Cardiac muscle cell (in vitro differentiated cells and primary cell): Measurements from ENCODE around the gene ELP6. TPM values are rescaled to one million over a fixed set of nuclear protein-coding genes. Genes with fewer than 3 reads are reported as not detected.
A peak's percentile ranks its signal among the peaks of the same experiment; 100 is the strongest.
"Not testable (repeated sequence)": the region's sequence is repeated elsewhere in the genome, so short reads cannot be mapped to it uniquely, and the experiment has no call there.

ENCODE experiments used
- DNase-seq, 2 donors: peaks; one replicate each; pipeline versions ENCODE4 v3.0.0 to v3.0.0-alpha.2; 2010 to 2017; ENCODE audit warnings: low read depth in 1 of 2, low spot score in 1 of 2
- H3K27ac ChIP-seq: fragments of 200-600 bp; sonication (generic); 2 replicates; pipeline ENCODE4 v1.5.1; 2016
- H3K27me3 ChIP-seq: fragments of 200-600 bp; sonication (generic); 2 replicates; pipeline ENCODE4 v1.6.0; 2016; ENCODE audit warnings: control low read depth
- H3K36me3 ChIP-seq: fragments of 200-600 bp; sonication (generic); 2 replicates; pipeline ENCODE4 v1.5.1; 2016; ENCODE audit warnings: control low read depth
- H3K4me1 ChIP-seq: fragments of 200-600 bp; sonication (generic); 2 replicates; pipeline ENCODE4 v1.8.1; 2017; ENCODE audit warnings: low read depth, mild to moderate bottlenecking, mixed run types
- H3K4me3 ChIP-seq: fragments of 200-600 bp; sonication (generic); 2 replicates; pipeline ENCODE4 v1.5.1; 2016; ENCODE audit warnings: mild to moderate bottlenecking
- H3K9me3 ChIP-seq: fragments of 200-600 bp; sonication (generic); 2 replicates; pipeline ENCODE4 v1.5.1; 2017; ENCODE audit warnings: low read depth, mild to moderate bottlenecking, control low read depth
- polyA plus RNA-seq: library from polyadenylated mRNA; unstranded; fragments of >200 nt; fragmentation: Nextera tagmentation; extraction: Ambion mirVana; gene quantifications from 2 replicates; pipeline ENCODE4 v1.2.1, GENCODE V29; 2016
- total RNA-seq: library from RNA; depleted of rRNA; stranded (reverse); fragments of >200 nt; gene quantifications from 2 replicates; pipeline ENCODE4 v1.2.3, GENCODE V29; 2016
- TF ChIP-seq, protein P1 (sequence below): IDR thresholded peaks from 2 replicates; pipeline ENCODE4 v1.5.1; 2012; ENCODE audit warnings: low read depth, mild to moderate bottlenecking, low read length

Gene ELP6
- total and polyA plus RNA-seq, 2 experiments from 2014 or later, result 53.1 to 73.6 TPM

DNA sequence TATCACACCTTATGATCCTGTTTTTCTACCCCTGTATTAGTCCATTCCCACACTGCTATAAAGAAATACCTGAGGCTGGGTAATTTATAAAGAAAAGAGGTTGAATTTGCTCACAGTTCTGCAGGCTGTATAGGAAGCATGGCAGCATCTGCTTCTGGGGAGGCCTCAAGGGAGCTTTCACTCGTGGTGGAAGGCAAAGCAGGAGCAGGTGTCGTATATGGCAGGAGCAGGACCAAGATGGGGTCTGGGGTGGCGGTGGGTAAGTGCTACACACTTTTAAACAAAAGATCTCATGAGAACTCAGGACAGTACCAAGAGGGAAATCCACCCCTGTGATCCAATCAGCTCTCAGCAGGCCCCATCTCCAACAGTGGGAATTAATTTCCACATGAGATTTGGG, 22.3 kb downstream of the ELP6 start:
- H3K9me3 ChIP-seq, result no peaks in the 10 kb centered on the region
- no peak for DNase-seq
- H3K4me1 ChIP-seq, result no peaks in the 10 kb centered on the region
- TF ChIP-seq, protein P1, sequence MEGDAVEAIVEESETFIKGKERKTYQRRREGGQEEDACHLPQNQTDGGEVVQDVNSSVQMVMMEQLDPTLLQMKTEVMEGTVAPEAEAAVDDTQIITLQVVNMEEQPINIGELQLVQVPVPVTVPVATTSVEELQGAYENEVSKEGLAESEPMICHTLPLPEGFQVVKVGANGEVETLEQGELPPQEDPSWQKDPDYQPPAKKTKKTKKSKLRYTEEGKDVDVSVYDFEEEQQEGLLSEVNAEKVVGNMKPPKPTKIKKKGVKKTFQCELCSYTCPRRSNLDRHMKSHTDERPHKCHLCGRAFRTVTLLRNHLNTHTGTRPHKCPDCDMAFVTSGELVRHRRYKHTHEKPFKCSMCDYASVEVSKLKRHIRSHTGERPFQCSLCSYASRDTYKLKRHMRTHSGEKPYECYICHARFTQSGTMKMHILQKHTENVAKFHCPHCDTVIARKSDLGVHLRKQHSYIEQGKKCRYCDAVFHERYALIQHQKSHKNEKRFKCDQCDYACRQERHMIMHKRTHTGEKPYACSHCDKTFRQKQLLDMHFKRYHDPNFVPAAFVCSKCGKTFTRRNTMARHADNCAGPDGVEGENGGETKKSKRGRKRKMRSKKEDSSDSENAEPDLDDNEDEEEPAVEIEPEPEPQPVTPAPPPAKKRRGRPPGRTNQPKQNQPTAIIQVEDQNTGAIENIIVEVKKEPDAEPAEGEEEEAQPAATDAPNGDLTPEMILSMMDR, result no peak
- H3K36me3 ChIP-seq, result peaks cover 11% of the 10 kb centered on the region
- no peaks in the 10 kb centered on the region for H3K27me3 ChIP-seq
- H3K4me3 ChIP-seq, result no peak overlapping the region
- H3K27ac ChIP-seq, result no peak overlapping the region

DNA sequence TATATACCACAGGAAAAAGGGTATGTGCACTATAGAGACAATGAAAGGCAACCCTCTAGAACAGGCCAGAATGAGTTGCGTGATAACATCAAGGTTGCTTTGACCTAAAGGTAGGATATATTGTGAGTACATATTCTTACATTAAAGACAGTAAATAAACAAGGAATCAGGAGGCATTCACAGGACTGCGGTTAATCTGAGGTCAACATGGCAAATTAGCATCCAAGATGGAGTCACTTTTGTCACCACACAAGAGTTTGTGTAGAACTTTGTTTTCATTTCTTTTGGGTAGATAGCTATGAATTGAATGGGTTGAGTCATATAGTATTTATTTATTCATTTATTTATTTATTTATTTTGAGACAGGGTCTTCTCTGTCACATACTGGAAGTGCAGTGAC, 26.2 kb downstream of the ELP6 start:
- H3K27me3 ChIP-seq, result no peaks in the 10 kb centered on the region
- H3K4me1 ChIP-seq, result peaks cover 3% of the 10 kb centered on the region
- no peaks in the 10 kb centered on the region for H3K9me3 ChIP-seq
- TF ChIP-seq, protein P1, result no peak
- H3K4me3 ChIP-seq, result no peak overlapping the region
- no peaks in the 10 kb centered on the region for H3K36me3 ChIP-seq
- no peak overlapping the region for H3K27ac ChIP-seq
- no peak for DNase-seq

DNA sequence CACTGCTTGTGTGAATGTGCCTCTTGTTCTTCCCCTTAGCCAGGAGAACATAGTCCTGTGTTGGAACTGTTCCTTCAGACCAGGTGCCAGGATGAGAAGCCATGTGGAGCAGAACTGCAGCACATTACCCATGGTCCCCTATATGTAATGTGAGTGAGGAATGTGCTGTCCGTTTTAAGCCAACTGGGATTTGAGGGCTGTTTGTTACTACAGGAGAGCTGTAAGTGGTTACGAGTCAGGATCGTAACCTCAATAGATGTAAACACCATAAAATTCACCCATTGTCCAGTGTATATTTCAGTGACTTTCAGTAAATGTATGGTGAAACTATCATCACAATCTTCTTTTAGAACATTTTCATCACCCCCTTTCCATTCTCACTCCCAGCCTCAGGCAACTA, 27.7 kb downstream of the ELP6 start:
- Histone ChIP-seq H3K9me3 (no peaks in the 10 kb centered on the region), H3K4me1 (peaks cover 8% of the 10 kb centered on the region), H3K27ac (no peak overlapping the region), H3K27me3 (no peaks in the 10 kb centered on the region), H3K4me3 (no peak overlapping the region), H3K36me3 (no peaks in the 10 kb centered on the region)
- no peak for DNase-seq
- TF ChIP-seq, protein P1, result no peak

DNA sequence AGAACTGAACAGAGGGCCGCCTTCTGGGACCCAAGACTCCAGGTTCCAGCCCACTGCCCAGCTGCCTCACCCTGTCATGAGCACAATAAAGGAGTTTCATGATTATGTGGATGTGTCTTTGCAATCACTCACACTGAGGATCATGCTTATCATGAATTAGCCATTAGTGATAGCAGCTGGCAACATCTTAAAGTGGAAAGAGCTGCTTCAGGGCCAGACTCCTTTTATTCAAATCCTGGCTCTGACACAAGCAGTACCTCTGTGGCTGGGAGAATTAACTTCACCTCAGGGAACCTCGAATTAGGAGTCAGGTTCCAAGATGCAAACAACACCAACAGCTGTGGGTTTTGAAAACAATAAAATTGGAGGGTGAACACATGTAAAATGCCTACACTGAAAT, 31.1 kb downstream of the ELP6 start:
- TF ChIP-seq, protein P1, result no peak
- Histone ChIP-seq H3K27ac (peak overlapping the region; percentile 60), H3K36me3 (no peaks in the 10 kb centered on the region), H3K4me1 (peaks cover 8% of the 10 kb centered on the region), H3K27me3 (no peaks in the 10 kb centered on the region), H3K9me3 (no peaks in the 10 kb centered on the region), H3K4me3 (no peak overlapping the region)
- no peak for DNase-seq

DNA sequence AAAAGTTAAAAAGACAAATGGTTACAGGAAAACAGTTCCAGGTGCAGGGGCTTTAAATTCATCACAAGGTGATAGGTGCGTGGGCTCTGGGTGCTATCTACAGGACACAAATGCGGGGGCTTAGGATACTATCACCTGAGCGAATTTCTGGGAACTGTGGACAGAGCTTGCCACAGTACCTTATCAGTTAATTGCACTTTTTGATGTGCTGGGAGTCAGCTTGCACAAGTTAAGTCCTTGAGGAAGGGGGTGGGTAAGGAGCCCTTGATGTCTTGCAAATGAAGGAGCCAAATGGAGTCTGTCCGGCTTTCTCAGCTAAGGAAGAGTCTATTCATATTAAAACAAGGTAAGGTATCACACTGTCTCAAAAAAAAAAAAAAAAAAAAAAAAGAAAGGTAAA, 31.7 kb downstream of the ELP6 start:
- not testable (repeated sequence) for H3K9me3 ChIP-seq, H3K4me1 ChIP-seq, H3K27me3 ChIP-seq, DNase-seq, H3K4me3 ChIP-seq, H3K36me3 ChIP-seq
- H3K27ac ChIP-seq, result peak overlapping the region; percentile 59

DNA sequence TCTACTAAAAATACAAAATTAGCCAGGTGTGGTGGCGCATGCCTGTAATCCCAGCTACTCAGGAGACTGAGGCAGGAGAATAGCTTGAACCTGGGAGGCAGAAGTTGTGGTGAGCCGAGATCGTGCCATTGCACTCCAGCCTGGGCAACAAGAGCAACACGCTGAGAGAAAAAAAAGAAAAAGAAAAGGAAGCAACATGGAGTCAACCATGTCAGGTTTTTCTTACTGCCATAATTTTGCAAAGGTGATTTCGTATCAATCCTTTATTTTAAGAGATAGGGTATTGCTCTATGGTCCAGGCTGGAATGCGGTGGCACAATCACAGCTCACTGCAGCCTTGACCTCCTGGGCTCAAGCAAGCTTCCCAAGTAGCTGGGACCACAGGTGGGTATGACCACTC, 33.2 kb downstream of the ELP6 start:
- H3K27me3 ChIP-seq, H3K9me3 ChIP-seq, H3K4me3 ChIP-seq, H3K36me3 ChIP-seq, DNase-seq, H3K27ac ChIP-seq, H3K4me1 ChIP-seq: not testable (repeated sequence)

DNA sequence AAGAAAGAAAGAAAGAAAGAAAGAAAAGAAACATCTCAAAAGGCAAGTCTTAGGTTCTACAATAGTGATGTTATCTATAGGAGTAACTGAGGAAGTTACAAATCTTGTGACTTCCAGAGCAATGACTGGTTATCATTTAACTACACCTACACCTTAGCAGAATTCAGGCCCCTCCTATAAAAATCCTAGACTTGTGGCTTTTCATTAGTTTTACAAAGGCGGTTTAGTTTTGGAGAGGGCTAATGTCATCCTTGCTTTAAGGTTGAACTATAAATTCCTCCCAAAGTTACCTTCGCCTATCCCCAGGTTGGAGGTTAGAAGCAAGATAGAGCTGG, 33.7 kb downstream of the ELP6 start:
- Histone ChIP-seq H3K4me3 (no peak overlapping the region), H3K27me3 (no peaks in the 10 kb centered on the region), H3K9me3 (no peaks in the 10 kb centered on the region), H3K36me3 (no peaks in the 10 kb centered on the region), H3K4me1 (peaks cover 8% of the 10 kb centered on the region), H3K27ac (no peak overlapping the region)
- no peak for DNase-seq
- TF ChIP-seq, protein P1, result no peak
